ENCODE measurements around the gene RNF103.

DNA sequence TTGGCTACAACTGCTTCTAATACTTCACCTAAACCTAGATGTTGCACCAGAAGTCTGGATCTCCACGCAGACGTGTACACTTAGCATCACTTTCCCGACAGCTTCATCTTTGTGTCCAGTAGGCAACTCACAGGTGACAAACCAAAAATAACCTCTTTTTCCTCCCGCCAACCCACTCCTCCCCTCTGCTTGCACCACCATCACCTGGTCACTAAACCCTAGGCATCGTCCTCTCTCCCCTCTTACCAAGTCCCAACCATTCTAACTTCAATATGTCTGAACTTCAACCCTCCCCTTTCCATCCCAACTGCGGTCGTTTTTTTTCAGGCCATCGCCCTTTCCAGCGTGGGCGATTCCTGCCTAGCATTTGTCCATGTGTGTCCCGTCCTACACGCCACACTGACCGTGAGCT is 60.0 kb downstream of the RNF103 start:
- TF ChIP-seq, protein P1, sequence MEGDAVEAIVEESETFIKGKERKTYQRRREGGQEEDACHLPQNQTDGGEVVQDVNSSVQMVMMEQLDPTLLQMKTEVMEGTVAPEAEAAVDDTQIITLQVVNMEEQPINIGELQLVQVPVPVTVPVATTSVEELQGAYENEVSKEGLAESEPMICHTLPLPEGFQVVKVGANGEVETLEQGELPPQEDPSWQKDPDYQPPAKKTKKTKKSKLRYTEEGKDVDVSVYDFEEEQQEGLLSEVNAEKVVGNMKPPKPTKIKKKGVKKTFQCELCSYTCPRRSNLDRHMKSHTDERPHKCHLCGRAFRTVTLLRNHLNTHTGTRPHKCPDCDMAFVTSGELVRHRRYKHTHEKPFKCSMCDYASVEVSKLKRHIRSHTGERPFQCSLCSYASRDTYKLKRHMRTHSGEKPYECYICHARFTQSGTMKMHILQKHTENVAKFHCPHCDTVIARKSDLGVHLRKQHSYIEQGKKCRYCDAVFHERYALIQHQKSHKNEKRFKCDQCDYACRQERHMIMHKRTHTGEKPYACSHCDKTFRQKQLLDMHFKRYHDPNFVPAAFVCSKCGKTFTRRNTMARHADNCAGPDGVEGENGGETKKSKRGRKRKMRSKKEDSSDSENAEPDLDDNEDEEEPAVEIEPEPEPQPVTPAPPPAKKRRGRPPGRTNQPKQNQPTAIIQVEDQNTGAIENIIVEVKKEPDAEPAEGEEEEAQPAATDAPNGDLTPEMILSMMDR (IDR thresholded peaks at IDR 0.05; ENCODE audit: control extremely low read depth in 1 of 3, insufficient read depth in 1 of 3, low read depth in 1 of 3, low read length in 3 of 3), result no peak
- TF ChIP-seq CBX5 (IDR thresholded peaks at IDR 0.05; ENCODE audit: low read depth, low read length) (no peak), POLR2A (IDR thresholded peaks at IDR 0.05; ENCODE audit: control extremely low read depth in 1 of 2, low read depth in 2 of 2, low read length in 2 of 2) (no peak), EZH2 (IDR thresholded peaks at IDR 0.05; ENCODE audit: low read depth, low read length, severe bottlenecking) (no peak), BRCA1 (IDR thresholded peaks at IDR 0.05; ENCODE audit: low read depth, low read length) (no peak), MAFK (IDR thresholded peaks at IDR 0.05; ENCODE audit: low read depth, low read length) (no peak), POLR2AphosphoS5 (IDR thresholded peaks at IDR 0.05; ENCODE audit: low read depth, low read length) (no peak), CBX8 (IDR thresholded peaks at IDR 0.05; ENCODE audit: borderline replicate concordance, low read depth, low read length) (no peak), YY1 (IDR thresholded peaks at IDR 0.05; ENCODE audit: low read depth, low read length) (no peak), TCF12 (IDR thresholded peaks at IDR 0.05; ENCODE audit: low read depth, low read length) (no peak), CEBPB (IDR thresholded peaks at IDR 0.05; ENCODE audit: low read depth, low read length) (no peak), SP1 (IDR thresholded peaks at IDR 0.05; ENCODE audit: low read depth, low read length) (no peak)
- TF ChIP-seq, protein P2, sequence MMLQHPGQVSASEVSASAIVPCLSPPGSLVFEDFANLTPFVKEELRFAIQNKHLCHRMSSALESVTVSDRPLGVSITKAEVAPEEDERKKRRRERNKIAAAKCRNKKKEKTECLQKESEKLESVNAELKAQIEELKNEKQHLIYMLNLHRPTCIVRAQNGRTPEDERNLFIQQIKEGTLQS (IDR thresholded peaks at IDR 0.05; ENCODE audit: insufficient read depth, low read depth, low read length), result no peak

Measured in H1 (cell line).